Measurements from ENCODE around the gene COL23A1.

COL23A1 gene

GRCh38 chr5:178626484-178627258 is 36.5 kb upstream of the COL23A1 start, which contains the start of gene CLK4:
Gene CLK4 (minus strand): TSS chr5:178627050. CDS start chr5:178623416, 3,634 bp downstream.
- peak; percentile 94 for DNase-seq (ENCODE audit: low read depth)
- peak within 1 kb of the TSS; percentile 86 for H3K4me3 ChIP-seq (ENCODE audit: low read length)
- TF ChIP-seq, protein P1, sequence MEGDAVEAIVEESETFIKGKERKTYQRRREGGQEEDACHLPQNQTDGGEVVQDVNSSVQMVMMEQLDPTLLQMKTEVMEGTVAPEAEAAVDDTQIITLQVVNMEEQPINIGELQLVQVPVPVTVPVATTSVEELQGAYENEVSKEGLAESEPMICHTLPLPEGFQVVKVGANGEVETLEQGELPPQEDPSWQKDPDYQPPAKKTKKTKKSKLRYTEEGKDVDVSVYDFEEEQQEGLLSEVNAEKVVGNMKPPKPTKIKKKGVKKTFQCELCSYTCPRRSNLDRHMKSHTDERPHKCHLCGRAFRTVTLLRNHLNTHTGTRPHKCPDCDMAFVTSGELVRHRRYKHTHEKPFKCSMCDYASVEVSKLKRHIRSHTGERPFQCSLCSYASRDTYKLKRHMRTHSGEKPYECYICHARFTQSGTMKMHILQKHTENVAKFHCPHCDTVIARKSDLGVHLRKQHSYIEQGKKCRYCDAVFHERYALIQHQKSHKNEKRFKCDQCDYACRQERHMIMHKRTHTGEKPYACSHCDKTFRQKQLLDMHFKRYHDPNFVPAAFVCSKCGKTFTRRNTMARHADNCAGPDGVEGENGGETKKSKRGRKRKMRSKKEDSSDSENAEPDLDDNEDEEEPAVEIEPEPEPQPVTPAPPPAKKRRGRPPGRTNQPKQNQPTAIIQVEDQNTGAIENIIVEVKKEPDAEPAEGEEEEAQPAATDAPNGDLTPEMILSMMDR (IDR thresholded peaks at IDR 0.05; ENCODE audit: insufficient read depth, low read depth, low read length, missing control alignments): no peak

DNA sequence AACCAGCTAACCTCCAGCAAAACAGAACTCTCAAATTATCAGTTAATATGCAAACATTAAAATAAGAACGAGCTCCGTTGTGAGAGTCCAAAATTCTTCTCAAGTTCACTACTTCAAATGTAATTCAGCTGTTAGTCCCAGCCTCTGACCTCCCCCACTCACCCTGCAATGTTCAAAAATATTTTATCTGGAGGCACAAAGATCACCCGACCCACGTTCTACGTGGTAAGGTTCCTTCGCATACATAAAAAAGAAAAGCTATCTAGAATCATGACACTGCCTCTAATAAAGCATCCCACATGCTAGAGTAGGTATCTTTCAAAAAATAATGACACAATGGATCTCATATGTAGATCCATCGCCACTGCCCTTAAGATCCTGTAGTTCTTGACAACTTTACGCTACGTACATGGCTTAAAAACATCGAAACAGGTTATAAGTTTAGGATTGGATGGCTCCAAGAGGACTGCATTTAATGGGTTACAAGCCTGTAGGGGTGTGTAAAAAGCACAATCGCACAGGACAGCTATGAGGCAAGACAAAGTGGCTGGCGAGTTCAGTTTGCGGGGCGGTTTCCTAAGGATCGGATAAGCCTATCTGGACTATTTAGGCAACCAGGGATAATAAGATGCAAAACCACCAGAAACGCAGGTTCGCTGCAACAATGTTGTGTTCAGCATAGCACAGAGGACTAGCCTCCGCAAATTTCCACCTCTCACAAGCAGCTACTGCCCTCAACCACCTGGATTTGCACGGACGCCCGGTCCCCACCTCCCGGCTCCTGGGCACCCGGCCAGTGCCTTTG is 35.7 kb upstream of the COL23A1 start:
- DNase-seq (ENCODE audit: low read depth): peak; percentile 48
- H3K4me3 ChIP-seq (ENCODE audit: low read length): peak overlapping the region; percentile 86
- TF ChIP-seq, protein P1 (IDR thresholded peaks at IDR 0.05; ENCODE audit: insufficient read depth, low read depth, low read length, missing control alignments): no peak

DNA sequence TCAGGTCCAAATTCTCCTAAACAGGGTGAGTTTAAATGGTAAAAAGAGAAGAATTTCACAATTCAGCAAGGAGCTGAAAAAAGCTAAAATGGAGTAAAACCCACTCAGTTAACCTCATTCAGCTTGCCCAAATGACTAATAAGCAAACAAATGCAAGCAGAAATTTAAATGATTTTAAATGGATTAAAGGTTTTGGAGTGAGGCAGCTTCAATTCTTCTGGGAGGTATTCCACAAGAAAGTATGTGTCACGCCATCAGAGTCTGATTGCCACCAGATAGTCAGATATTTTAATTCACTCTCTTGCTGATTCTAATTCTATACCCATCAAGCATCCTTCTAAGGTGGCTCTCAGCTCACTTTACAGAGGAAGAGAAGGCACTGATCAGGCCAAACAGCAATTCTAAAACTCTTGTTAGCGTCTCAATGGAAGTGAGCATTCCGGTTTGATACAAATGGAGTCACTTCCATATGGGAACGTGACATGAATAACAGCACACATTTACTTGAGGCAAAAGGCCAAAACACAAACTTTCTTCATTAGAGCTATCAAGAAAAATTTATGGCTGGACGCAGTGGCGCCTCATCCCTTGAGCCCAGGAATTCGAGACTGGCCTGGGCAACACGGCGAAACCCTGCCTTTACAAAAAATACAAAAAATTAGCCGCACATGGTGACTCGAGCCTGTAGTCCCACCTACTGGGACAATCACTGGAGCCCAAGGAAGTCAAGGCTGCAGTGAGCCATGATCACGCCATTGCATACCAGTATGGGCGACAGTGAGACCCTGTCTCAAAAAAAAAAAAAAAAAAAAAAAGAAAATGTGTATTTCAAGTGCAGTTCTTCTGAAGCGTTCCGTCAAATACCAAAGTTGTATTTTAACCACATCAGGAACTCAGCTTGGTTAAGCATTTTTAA is 34.7 kb upstream of the COL23A1 start:
- H3K4me3 ChIP-seq (ENCODE audit: low read length): peak overlapping the region; percentile 86
- peak; percentile 7 for DNase-seq (ENCODE audit: low read depth)
- TF ChIP-seq, protein P1 (IDR thresholded peaks at IDR 0.05; ENCODE audit: insufficient read depth, low read depth, low read length, missing control alignments): no peak

- TF ChIP-seq, protein P1 (IDR thresholded peaks at IDR 0.05; ENCODE audit: insufficient read depth, low read depth, low read length, missing control alignments): no peak
- peak; percentile 53 for DNase-seq (ENCODE audit: low read depth)
- H3K4me3 ChIP-seq (ENCODE audit: low read length): no peak overlapping the region
Measured at GRCh38 chr5:178622679-178623247, 32.6 kb upstream of the COL23A1 start.

- TF ChIP-seq, protein P1 (IDR thresholded peaks at IDR 0.05; ENCODE audit: insufficient read depth, low read depth, low read length, missing control alignments): no peak
- no peak overlapping the region for H3K4me3 ChIP-seq (ENCODE audit: low read length)
- DNase-seq (ENCODE audit: low read depth): no peak
Measured at GRCh38 chr5:178619390-178619789, 29.2 kb upstream of the COL23A1 start.

- no peak for DNase-seq (ENCODE audit: low read depth)
- no peak overlapping the region for H3K4me3 ChIP-seq (ENCODE audit: low read length)
- TF ChIP-seq, protein P1 (IDR thresholded peaks at IDR 0.05; ENCODE audit: insufficient read depth, low read depth, low read length, missing control alignments): no peak
Measured at GRCh38 chr5:178612299-178612698, 22.1 kb upstream of the COL23A1 start.

Data from epithelial cell of esophagus (primary cell).